Stimulated activated CD8-positive, alpha-beta memory T cell treated with anti-CD3 and anti-CD28 coated beads, Interleukin-2, amount 100 ng/mL, for 1 hour (primary cell): ENCODE results near the gene ALKBH6.

Source experiments
- DNase-seq, 2 donors: peaks; one replicate each; pipeline ENCODE4 v3.0.0-alpha.2; 2020; ENCODE audit warnings: low read depth in 2 of 2

The ALKBH6 gene

GRCh38 chr19:36030264-36031148 lies 16.5 kb upstream of the ALKBH6 start:
- no peak for DNase-seq

GRCh38 chr19:36028313-36029041 lies 14.5 kb upstream of the ALKBH6 start:
- no peak for DNase-seq

- no peak for DNase-seq
Measured at GRCh38 chr19:36027696-36028095, 13.7 kb upstream of the ALKBH6 start.

- no peak for DNase-seq
Measured at GRCh38 chr19:36026091-36026876, 12.3 kb upstream of the ALKBH6 start.

- no peak for DNase-seq
Measured at GRCh38 chr19:36025541-36025940, 11.5 kb upstream of the ALKBH6 start.

GRCh38 chr19:36023432-36023831 lies 9.4 kb upstream of the ALKBH6 start:
- DNase-seq = no peak

GRCh38 chr19:36019061-36019670 lies 5.2 kb upstream of the ALKBH6 start:
- DNase-seq = no peak

- DNase-seq = no peak
Measured at GRCh38 chr19:36013280-36014011, 567 bp downstream of the ALKBH6 start.

GRCh38 chr19:36010402-36010801 lies 3.6 kb downstream of the ALKBH6 start:
- DNase-seq = no peak

- DNase-seq = no peak
Measured at GRCh38 chr19:36009633-36010379, 4.2 kb downstream of the ALKBH6 start.

- DNase-seq = no peak
Measured at GRCh38 chr19:36009220-36009619, 4.8 kb downstream of the ALKBH6 start.

- no peak for DNase-seq
Measured at GRCh38 chr19:36008336-36008978, 5.6 kb downstream of the ALKBH6 start, which contains the start of gene SYNE4. SYNE4 (minus strand) TSS chr19:36008813; CDS start chr19:36008681, 132 bp downstream.

- DNase-seq = no peak
Measured at GRCh38 chr19:36006955-36007354, 7.1 kb downstream of the ALKBH6 start.

GRCh38 chr19:36003284-36003683 lies 10.7 kb downstream of the ALKBH6 start:
- no peak for DNase-seq

- DNase-seq = no peak
Measured at GRCh38 chr19:36001605-36002004, 12.4 kb downstream of the ALKBH6 start.

- DNase-seq = no peak
Measured at GRCh38 chr19:35996777-35997176, 17.2 kb downstream of the ALKBH6 start.

- peak; percentile 86 to 87 for DNase-seq
Measured at GRCh38 chr19:35995048-35995993, 18.7 kb downstream of the ALKBH6 start, which contains the start of gene SDHAF1. SDHAF1 (plus strand) TSS chr19:35995188; CDS start chr19:35995275, 87 bp downstream.

- DNase-seq = no peak
Measured at GRCh38 chr19:35993923-35994598, 20.0 kb downstream of the ALKBH6 start.
